GM23248 (cell line): ENCODE measurements around the gene SIK2.

Experiments
- EZH2 ChIP-seq: fragments of 200-600 bp; sonication (generic); IDR thresholded peaks from 2 replicates; pipeline ENCODE4 v1.6.1; 2018; ENCODE audit warnings: antibody characterized with exemption, mild to moderate bottlenecking; ENCODE audit not compliant: insufficient read depth, poor library complexity, severe bottlenecking
- EZH2phosphoT487 ChIP-seq: fragments of 200-600 bp; sonication (generic); IDR thresholded peaks from 2 replicates; pipeline ENCODE4 v1.6.1; 2018; ENCODE audit warnings: antibody characterized with exemption, moderate library complexity, mild to moderate bottlenecking, low read depth; ENCODE audit not compliant: insufficient read depth

DNA sequence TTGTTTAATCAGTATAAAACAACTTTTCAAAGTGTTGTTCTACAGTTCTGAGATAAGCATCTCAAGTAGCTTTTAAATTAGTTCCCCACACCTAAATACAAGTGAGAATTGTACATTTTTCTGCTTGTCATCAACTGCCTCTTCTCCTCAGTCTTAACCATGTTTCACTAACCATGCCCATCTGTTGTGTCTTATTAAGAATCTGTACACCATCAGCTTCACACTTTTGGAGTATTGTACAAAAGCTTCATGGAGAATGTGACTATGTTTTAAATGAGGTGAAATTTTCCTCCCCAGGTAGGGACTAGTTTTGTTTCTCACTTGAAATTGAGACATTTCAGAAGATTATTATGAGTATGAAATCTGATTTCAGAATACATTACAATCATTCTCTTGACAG, 52.4 kb downstream of the SIK2 start:
- TF ChIP-seq EZH2phosphoT487 (no peak), EZH2 (no peak)
